Measurements from ENCODE around the gene ACTR3.

Gene ACTR3

DNA sequence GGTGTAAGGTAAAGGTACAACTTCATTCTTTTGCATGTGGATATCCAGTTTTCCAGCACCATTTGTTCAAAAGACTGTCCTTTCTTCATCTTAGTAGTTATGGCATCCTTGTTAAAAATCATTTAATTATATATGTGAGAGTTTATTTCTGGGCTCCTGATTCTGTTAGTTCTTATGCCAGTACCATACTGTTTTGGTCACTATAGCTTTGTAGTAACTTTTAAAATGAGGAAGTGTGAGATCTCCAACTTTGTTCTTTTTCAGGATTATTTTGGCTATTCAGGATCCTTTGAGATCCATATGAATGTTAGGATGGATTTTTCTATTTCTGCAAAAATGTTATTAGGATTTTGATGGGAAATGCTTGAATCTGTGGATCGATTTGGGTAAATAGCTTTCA, 16.8 kb downstream of the ACTR3 start:
- TF ChIP-seq CTCF (IDR thresholded peaks at IDR 0.05; ENCODE audit: low read depth, low read length): no peak
- no peaks in the 10 kb centered on the region for H3K9me3 ChIP-seq
- H3K27me3 ChIP-seq: no peaks in the 10 kb centered on the region
- no peak for DNase-seq
- no peaks in the 10 kb centered on the region for H3K36me3 ChIP-seq
- no peaks in the 10 kb centered on the region for H3K4me1 ChIP-seq
- H3K4me3 ChIP-seq (ENCODE audit: low read depth, low read length): no peak overlapping the region

GRCh38 chr2:113907297-113907696, 17.4 kb downstream of the ACTR3 start:
- no peaks in the 10 kb centered on the region for H3K27me3 ChIP-seq
- no peaks in the 10 kb centered on the region for H3K4me1 ChIP-seq
- no peaks in the 10 kb centered on the region for H3K36me3 ChIP-seq

DNA sequence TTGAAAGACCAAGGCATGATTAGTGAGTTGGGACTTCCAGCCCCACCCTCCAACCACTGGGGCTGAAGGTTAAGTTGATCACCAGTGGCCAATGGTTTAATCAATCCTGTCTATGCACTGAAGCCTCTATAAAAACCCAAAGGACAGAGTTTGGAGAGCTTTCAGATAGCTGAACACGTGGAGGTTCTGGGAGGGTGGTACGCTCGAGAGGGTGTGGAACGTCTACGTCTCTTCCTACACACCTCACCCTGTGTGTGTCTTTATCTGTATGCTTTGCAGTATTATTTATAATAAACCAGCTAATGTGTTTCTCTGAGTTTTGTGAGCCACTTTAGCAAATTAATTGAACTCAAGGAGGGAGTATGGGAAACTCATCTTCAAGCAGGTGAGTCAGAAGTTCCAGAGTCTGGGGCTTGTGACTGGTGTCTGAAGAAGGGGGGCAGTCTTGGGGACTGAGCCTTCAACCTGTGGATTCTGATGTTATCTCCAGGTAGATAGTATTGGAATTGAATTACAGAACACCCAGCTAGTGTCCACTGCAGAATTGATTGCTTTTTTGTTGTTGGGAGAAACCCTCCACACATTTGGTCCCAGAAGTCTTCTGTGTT, 20.3 kb downstream of the ACTR3 start:
- no peak for TF ChIP-seq CTCF (IDR thresholded peaks at IDR 0.05; ENCODE audit: low read depth, low read length)
- DNase-seq: no peak
- no peaks in the 10 kb centered on the region for H3K9me3 ChIP-seq
- H3K4me1 ChIP-seq: no peaks in the 10 kb centered on the region
- H3K4me3 ChIP-seq (ENCODE audit: low read depth, low read length): no peak overlapping the region
- no peaks in the 10 kb centered on the region for H3K27me3 ChIP-seq
- H3K36me3 ChIP-seq: no peaks in the 10 kb centered on the region

More at GRCh38 chr2:113907297-113907696, 17.4 kb downstream of the ACTR3 start:
- no peak for DNase-seq
- no peak for TF ChIP-seq CTCF (IDR thresholded peaks at IDR 0.05; ENCODE audit: low read depth, low read length)
- Histone ChIP-seq H3K4me3 (ENCODE audit: low read depth, low read length) (no peak overlapping the region), H3K9me3 (no peaks in the 10 kb centered on the region)

DNA sequence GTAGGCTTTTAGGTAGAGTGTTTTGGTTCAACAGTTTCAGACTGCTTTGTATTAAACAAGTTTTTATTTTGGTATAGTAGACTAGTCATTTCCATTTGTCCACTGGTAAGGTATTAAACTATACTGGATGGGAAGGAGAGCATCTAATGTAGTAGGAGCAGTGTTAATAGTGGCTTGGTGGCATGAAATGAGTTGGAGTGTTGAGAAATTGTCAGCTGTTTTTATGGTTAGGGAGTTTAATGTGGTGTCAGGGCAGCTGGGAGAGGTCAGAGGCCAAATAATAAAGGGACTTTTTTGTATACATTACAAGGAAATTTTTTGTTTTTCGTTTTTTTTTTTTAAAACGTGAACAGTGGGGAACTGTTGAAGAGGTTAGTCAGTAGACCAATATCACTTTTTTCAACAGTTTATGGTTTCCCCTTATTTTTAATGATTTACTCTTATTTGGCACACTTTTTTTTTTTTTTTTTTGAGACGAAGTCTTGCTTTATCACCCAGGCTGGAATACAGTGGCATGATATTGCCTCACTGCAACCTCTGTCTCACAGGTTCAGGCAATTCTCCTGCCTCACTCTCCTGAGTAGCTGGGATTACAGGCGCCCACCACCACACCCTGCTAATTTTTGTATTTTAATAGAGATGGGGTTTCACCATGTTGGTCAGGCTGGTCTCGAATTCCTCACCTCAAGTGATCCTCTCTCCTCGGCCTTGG, 21.2 kb downstream of the ACTR3 start:
- Histone ChIP-seq H3K36me3 (no peaks in the 10 kb centered on the region), H3K4me1 (no peaks in the 10 kb centered on the region), H3K9me3 (no peaks in the 10 kb centered on the region), H3K27me3 (no peaks in the 10 kb centered on the region), H3K4me3 (ENCODE audit: low read depth, low read length) (no peak overlapping the region)
- no peak for TF ChIP-seq CTCF (IDR thresholded peaks at IDR 0.05; ENCODE audit: low read depth, low read length)
- no peak for DNase-seq

GRCh38 chr2:113915082-113915819, 25.4 kb downstream of the ACTR3 start:
- no peaks in the 10 kb centered on the region for H3K4me1 ChIP-seq
- no peaks in the 10 kb centered on the region for H3K27me3 ChIP-seq
- no peaks in the 10 kb centered on the region for H3K9me3 ChIP-seq
- DNase-seq: no peak
- no peak overlapping the region for H3K4me3 ChIP-seq (ENCODE audit: low read depth, low read length)
- no peak for TF ChIP-seq CTCF (IDR thresholded peaks at IDR 0.05; ENCODE audit: low read depth, low read length)
- no peaks in the 10 kb centered on the region for H3K36me3 ChIP-seq

- Histone ChIP-seq H3K4me1 (no peaks in the 10 kb centered on the region), H3K9me3 (no peaks in the 10 kb centered on the region), H3K36me3 (no peaks in the 10 kb centered on the region), H3K27me3 (no peaks in the 10 kb centered on the region), H3K4me3 (ENCODE audit: low read depth, low read length) (no peak overlapping the region)
- no peak for TF ChIP-seq CTCF (IDR thresholded peaks at IDR 0.05; ENCODE audit: low read depth, low read length)
- DNase-seq: no peak
Observed at GRCh38 chr2:113918229-113918628, 28.3 kb downstream of the ACTR3 start.
